HepG2 (cell line): ENCODE measurements around the gene FRMD4A. TPM values are rescaled to one million over a fixed set of nuclear protein-coding genes. Genes with fewer than 3 reads are reported as not detected.

Experiments used
- ATAC-seq: fragments of 200-7000 bp; cut with Tn5 transposase; 3 replicates; pipeline ENCODE4 v1.9.1; 2020; ENCODE audit warnings: mild to moderate bottlenecking, moderate library complexity
- BruUV-seq: library from RNA; stranded (reverse); fragments of 400-500 nt; replicated peaks from 2 replicates; lab custom pipeline; 2021; lab: Mats Ljungman, UMichigan
- CTCF ChIA-PET: fragments of 300-600 bp; formaldehyde crosslinking; extraction: SDS; loops from one replicate; lab custom pipeline; 2021; ENCODE audit warnings: low total read pairs, inconsistent platforms, low intra/inter-chr PET ratio; lab: Yijun Ruan, JAX
- POLR2A ChIA-PET: fragments of 350-600 bp; sonication (Branson Sonifier 250); formaldehyde crosslinking; loops from one replicate; lab custom pipeline; 2020; ENCODE audit warnings: antibody characterized with exemption, inconsistent platforms; lab: Yijun Ruan, JAX
- DNase-seq: peaks from one replicate; pipeline ENCODE4 v3.0.0-alpha.2; 2015; ENCODE audit warnings: low spot score
- FAIRE-seq: peaks from 3 replicates; lab custom pipeline; 2011; peaks lifted over from hg19 to GRCh38; lab: Jason Lieb, UNC
- H2AFZ ChIP-seq: one replicate; pipeline ENCODE4 v1.6.1; 2011; ENCODE audit warnings: low read length, inconsistent platforms
- H3K27ac ChIP-seq: fragments of 300-600 bp; 3 replicates; pipeline ENCODE4 v1.8.0; 2011; ENCODE audit warnings: mixed run types, mild to moderate bottlenecking, mixed read lengths, low read length, inconsistent platforms; ENCODE audit not compliant: insufficient read depth; ENCODE audit errors: extremely low read length
- H3K27me3 ChIP-seq, 2 experiments: fragments of 200-600 bp in 1 of 2; 2 replicates in 1 of 2; 3 replicates in 1 of 2; pipeline versions ENCODE4 v1.6.0 to v1.8.0; 2011; ENCODE audit warnings: low read length in 2 of 2, mild to moderate bottlenecking in 2 of 2, moderate library complexity in 2 of 2, inconsistent platforms in 1 of 2; ENCODE audit not compliant: insufficient read depth in 2 of 2, control insufficient read depth in 1 of 2
- H3K36me3 ChIP-seq, 2 experiments: fragments of 200-600 bp in 1 of 2; replicated peaks in 1 of 2; 2 replicates in 1 of 2; 3 replicates in 1 of 2; pipeline versions ENCODE4 v1.5.1 to v1.8.0; 2011; ENCODE audit warnings: low read length in 2 of 2, inconsistent platforms in 1 of 2; ENCODE audit not compliant: insufficient read depth in 2 of 2, control insufficient read depth in 1 of 2
- H3K4me1 ChIP-seq: 2 replicates; pipeline ENCODE4 v1.5.1; 2012; ENCODE audit warnings: low read length, inconsistent platforms; ENCODE audit not compliant: insufficient read depth
- H3K4me2 ChIP-seq: 2 replicates; pipeline ENCODE4 v1.6.0; 2011; ENCODE audit warnings: low read depth, low read length, inconsistent platforms
- H3K4me3 ChIP-seq, 3 experiments: fragments of 200-600 bp in 1 of 3; sonication (generic), shearing (Covaris generic) in 1 of 3; replicated peaks in 1 of 3; 2 replicates each; pipeline ENCODE4 v1.5.1; 2011 to 2016; ENCODE audit warnings: low read length in 3 of 3, inconsistent platforms in 2 of 3, low read depth in 2 of 3, mild to moderate bottlenecking in 2 of 3, control low read depth in 1 of 3, mixed read lengths in 1 of 3; ENCODE audit not compliant: insufficient read depth in 1 of 3
- H3K79me2 ChIP-seq: one replicate; pipeline ENCODE4 v1.6.1; 2011; ENCODE audit warnings: low read length, inconsistent platforms; ENCODE audit not compliant: insufficient read depth
- H3K9ac ChIP-seq: 2 replicates; pipeline ENCODE4 v1.6.0; 2011; ENCODE audit warnings: mild to moderate bottlenecking, low read depth, low read length, inconsistent platforms; ENCODE audit not compliant: insufficient read depth
- H3K9me3 ChIP-seq: 2 replicates; pipeline ENCODE4 v1.5.1; 2012; ENCODE audit warnings: mild to moderate bottlenecking, low read length
- H4K20me1 ChIP-seq: 2 replicates; pipeline ENCODE4 v1.6.0; 2011; ENCODE audit warnings: inconsistent platforms, mild to moderate bottlenecking, low read length, moderate library complexity; ENCODE audit not compliant: insufficient read depth
- SMARCE1 ChIP-seq: fragments of 450-650 bp; IDR thresholded peaks from 2 replicates; pipeline ENCODE4 v1.6.1; 2017; ENCODE audit warnings: borderline replicate concordance
- STAT5B ChIP-seq: sonication (generic); formaldehyde crosslinking; IDR thresholded peaks from 2 replicates; pipeline ENCODE4 v1.4.0; 2020; ENCODE audit warnings: missing genetic modification reagents
- ZNF12 ChIP-seq: sonication (generic); formaldehyde crosslinking; IDR thresholded peaks from 2 replicates; pipeline ENCODE4 v1.5.0; 2020; ENCODE audit warnings: missing genetic modification reagents
- ZNF382 ChIP-seq: sonication (generic); formaldehyde crosslinking; IDR thresholded peaks from 2 replicates; pipeline ENCODE4 v1.5.0; 2020; ENCODE audit warnings: missing genetic modification reagents, mild to moderate bottlenecking, borderline replicate concordance
- ZNF549 ChIP-seq: sonication (generic); formaldehyde crosslinking; IDR thresholded peaks from 2 replicates; pipeline ENCODE4 v1.5.0; 2020; ENCODE audit warnings: missing genetic modification reagents
- ZNF660 ChIP-seq: sonication (generic); formaldehyde crosslinking; IDR thresholded peaks from 2 replicates; pipeline ENCODE4 v1.5.1; 2020; ENCODE audit warnings: mild to moderate bottlenecking, low read depth, missing genetic modification reagents, borderline replicate concordance
- WGBS: methylation state at CpG from one replicate; pipeline ENCODE4 v1.1.6; 2017; ENCODE audit warnings: low lambda C conversion rate; 5-methylcytosine and 5-hydroxymethylcytosine counted together
- in situ Hi-C: cut with HindIII; loops from 2 replicates; pipeline ENCODE4 v1.10.0; 2017; ENCODE audit warnings: low pct_unique_long_range_greater_than_20kb; ENCODE audit not compliant: extremely low pct_ligation_motif_present
- intact Hi-C: fragments of 100-400 bp; cut with micrococcal nuclease; formaldehyde crosslinking; loops from one replicate; pipeline ENCODE4 v1.10.0; 2022; ENCODE audit not compliant: unreplicated experiment
- polyA plus RNA-seq, 8 experiments: library from polyadenylated mRNA; depleted of rRNA in 3 of 8; stranded (reverse) in 7 of 8; unstranded in 1 of 8; fragments of >200 nt; fragmentation: Illumina TruSeq in 4 of 8; extraction: Trizol in 4 of 8; gene quantifications; 2 replicates each; pipeline versions ENCODE4 v1.2.1 to v1.2.3, GENCODE V29; 2011 to 2016; ENCODE audit warnings: low read depth in 4 of 8, missing spikeins in 1 of 8, mixed read lengths in 1 of 8; ENCODE audit not compliant: insufficient read depth in 1 of 8
- total RNA-seq, 5 experiments: library from RNA; depleted of rRNA; stranded (reverse); fragments of >200 nt; fragmentation: Illumina TruSeq; extraction: Trizol; gene quantifications; 2 replicates each; pipeline ENCODE4 v1.2.3, GENCODE V29; 2016; ENCODE audit warnings: low read depth in 1 of 5
- TF ChIP-seq, protein P1 (sequence below): sonication (generic); formaldehyde crosslinking; IDR thresholded peaks from 2 replicates; pipeline ENCODE4 v1.5.0; 2020; ENCODE audit warnings: missing genetic modification reagents
- TF ChIP-seq, protein P2 (sequence below): sonication (generic); formaldehyde crosslinking; conservative IDR thresholded peaks from 2 replicates; pipeline ENCODE4 v1.5.0; 2020; ENCODE audit warnings: missing genetic modification reagents

Gene FRMD4A
- total and polyA plus RNA-seq, 2 of the 13 experiments (the other 11 are each of a cell fraction or from before 2014, with no cell fraction given): 0.09 to 0.26 TPM

DNA sequence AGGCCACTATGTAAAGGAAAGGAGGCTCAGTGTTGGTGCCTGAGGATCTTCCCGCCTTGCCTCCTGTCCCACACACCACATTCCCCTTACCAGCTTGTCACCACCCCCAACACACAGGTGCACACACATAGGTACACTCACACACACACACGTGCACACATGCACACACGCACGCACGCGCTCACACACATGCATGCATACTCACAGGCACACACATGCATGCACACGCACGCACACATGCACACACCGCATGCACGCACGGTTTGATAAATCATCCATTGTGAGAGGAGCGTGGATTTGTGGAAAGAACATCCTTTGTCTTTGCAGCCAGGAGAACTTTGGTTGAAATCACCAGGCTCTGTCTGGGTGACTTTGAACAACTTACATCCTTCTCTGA lies 359.8 kb downstream of the FRMD4A start:
- intact Hi-C loops: no loop called here
- no peak for DNase-seq
- no TSS peak for BruUV-seq
- no peak for ATAC-seq
- ChIA-PET CTCF (no interaction called here), POLR2A (no interaction called here)
- no peaks in the 10 kb centered on the region for H3K4me1 ChIP-seq
- H2AFZ ChIP-seq: no peak overlapping the region
- in situ Hi-C loops: no loop called here
- no peaks in the 10 kb centered on the region for H4K20me1 ChIP-seq
- WGBS: 61% methylated on average over 10 of the region's 12 CpGs
- H3K27ac ChIP-seq: no peak overlapping the region
- TF ChIP-seq ZNF12 (CRISPR knock-in tag) (no peak), SMARCE1 (no peak), ZNF660 (no peak), ZNF382 (no peak), STAT5B (CRISPR knock-in tag) (no peak), ZNF549 (CRISPR knock-in tag) (no peak)
- TF ChIP-seq, protein P1, sequence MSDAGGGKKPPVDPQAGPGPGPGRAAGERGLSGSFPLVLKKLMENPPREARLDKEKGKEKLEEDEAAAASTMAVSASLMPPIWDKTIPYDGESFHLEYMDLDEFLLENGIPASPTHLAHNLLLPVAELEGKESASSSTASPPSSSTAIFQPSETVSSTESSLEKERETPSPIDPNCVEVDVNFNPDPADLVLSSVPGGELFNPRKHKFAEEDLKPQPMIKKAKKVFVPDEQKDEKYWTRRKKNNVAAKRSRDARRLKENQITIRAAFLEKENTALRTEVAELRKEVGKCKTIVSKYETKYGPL (CRISPR knock-in tag): no peak
- TF ChIP-seq, protein P2, sequence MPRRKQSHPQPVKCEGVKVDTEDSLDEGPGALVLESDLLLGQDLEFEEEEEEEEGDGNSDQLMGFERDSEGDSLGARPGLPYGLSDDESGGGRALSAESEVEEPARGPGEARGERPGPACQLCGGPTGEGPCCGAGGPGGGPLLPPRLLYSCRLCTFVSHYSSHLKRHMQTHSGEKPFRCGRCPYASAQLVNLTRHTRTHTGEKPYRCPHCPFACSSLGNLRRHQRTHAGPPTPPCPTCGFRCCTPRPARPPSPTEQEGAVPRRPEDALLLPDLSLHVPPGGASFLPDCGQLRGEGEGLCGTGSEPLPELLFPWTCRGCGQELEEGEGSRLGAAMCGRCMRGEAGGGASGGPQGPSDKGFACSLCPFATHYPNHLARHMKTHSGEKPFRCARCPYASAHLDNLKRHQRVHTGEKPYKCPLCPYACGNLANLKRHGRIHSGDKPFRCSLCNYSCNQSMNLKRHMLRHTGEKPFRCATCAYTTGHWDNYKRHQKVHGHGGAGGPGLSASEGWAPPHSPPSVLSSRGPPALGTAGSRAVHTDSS: no peak
- no peaks in the 10 kb centered on the region for H3K79me2 ChIP-seq
- no peaks in the 10 kb centered on the region for H3K36me3 ChIP-seq
- no peak for FAIRE-seq
- no peak overlapping the region for H3K4me2 ChIP-seq
- no peak overlapping the region for H3K9ac ChIP-seq
- H3K4me3 ChIP-seq: no peak overlapping the region
- peaks cover 6 to 14% of the 10 kb centered on the region in 2 experiments; a peak in 3 of 5 replicates for H3K27me3 ChIP-seq
- H3K9me3 ChIP-seq: no peaks in the 10 kb centered on the region
